22Rv1 (cell line): ENCODE data around the gene KHDRBS2.

ENCODE experiments used
- H3K27ac ChIP-seq: fragments of 450-650 bp; 2 replicates; pipeline ENCODE4 v1.5.1; 2017
- ZFX ChIP-seq: fragments of 450-650 bp; IDR thresholded peaks from 2 replicates; pipeline ENCODE4 v1.6.1; 2017; ENCODE audit warnings: antibody characterized with exemption, borderline replicate concordance
- TF ChIP-seq, protein P1 (sequence below): fragments of 450-650 bp; IDR thresholded peaks from 2 replicates; pipeline ENCODE4 v1.5.1; 2017; ENCODE audit warnings: mild to moderate bottlenecking

The KHDRBS2 gene

GRCh38 chr6:62090442-62091229, 195.4 kb downstream of the KHDRBS2 start:
- TF ChIP-seq, protein P1, sequence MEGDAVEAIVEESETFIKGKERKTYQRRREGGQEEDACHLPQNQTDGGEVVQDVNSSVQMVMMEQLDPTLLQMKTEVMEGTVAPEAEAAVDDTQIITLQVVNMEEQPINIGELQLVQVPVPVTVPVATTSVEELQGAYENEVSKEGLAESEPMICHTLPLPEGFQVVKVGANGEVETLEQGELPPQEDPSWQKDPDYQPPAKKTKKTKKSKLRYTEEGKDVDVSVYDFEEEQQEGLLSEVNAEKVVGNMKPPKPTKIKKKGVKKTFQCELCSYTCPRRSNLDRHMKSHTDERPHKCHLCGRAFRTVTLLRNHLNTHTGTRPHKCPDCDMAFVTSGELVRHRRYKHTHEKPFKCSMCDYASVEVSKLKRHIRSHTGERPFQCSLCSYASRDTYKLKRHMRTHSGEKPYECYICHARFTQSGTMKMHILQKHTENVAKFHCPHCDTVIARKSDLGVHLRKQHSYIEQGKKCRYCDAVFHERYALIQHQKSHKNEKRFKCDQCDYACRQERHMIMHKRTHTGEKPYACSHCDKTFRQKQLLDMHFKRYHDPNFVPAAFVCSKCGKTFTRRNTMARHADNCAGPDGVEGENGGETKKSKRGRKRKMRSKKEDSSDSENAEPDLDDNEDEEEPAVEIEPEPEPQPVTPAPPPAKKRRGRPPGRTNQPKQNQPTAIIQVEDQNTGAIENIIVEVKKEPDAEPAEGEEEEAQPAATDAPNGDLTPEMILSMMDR: no peak
- no peak for TF ChIP-seq ZFX
- no peak overlapping the region for H3K27ac ChIP-seq

DNA sequence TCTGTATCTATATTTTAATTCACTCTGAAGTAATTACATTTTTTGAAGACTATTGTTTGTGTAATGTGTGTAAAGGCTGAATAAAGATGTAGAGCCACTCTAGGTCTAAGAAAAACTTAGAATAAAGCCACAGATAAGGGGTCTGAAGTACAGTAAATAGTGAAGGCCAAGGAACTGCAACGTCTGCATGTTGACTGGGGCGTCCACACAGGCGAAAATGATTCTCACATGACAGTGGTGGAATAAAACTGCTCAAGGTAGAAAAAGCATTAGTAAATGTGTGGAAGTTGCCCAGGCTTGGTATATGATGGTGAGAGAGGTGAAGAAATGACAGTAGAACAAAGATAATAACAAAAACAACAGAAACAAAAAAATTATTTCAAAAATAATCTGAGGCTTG, 196.2 kb downstream of the KHDRBS2 start:
- no peak overlapping the region for H3K27ac ChIP-seq
- TF ChIP-seq, protein P1: no peak
- TF ChIP-seq ZFX: no peak

GRCh38 chr6:62086047-62086446, 200.0 kb downstream of the KHDRBS2 start:
- TF ChIP-seq ZFX: no peak
- TF ChIP-seq, protein P1: no peak
- no peak overlapping the region for H3K27ac ChIP-seq

- no peak overlapping the region for H3K27ac ChIP-seq
- TF ChIP-seq, protein P1: no peak
- no peak for TF ChIP-seq ZFX
Observed at GRCh38 chr6:62075869-62076268, 210.2 kb downstream of the KHDRBS2 start.

- TF ChIP-seq, protein P1: no peak
- no peak for TF ChIP-seq ZFX
- H3K27ac ChIP-seq: no peak overlapping the region
Observed at GRCh38 chr6:62059901-62060300, 226.1 kb downstream of the KHDRBS2 start.

DNA sequence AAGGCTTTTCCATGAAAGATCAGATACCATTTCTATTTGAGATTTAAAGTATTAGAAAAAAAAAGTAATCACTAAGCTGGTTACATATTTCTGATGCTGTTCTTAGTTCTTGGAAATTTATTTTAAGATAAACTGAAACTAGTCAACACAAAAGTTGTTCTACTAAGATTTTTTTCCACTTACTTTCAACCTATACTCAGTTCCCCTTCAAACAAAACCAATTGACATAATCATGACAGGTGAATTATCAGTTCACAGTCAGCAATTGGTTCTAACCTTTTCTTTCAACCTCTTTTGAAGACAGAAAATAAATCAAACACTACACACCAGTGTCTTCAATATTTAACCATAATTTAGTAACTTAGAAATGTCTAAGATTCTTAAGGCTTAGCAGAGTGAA, 228.7 kb downstream of the KHDRBS2 start:
- H3K27ac ChIP-seq: no peak overlapping the region
- no peak for TF ChIP-seq ZFX
- TF ChIP-seq, protein P1: no peak

DNA sequence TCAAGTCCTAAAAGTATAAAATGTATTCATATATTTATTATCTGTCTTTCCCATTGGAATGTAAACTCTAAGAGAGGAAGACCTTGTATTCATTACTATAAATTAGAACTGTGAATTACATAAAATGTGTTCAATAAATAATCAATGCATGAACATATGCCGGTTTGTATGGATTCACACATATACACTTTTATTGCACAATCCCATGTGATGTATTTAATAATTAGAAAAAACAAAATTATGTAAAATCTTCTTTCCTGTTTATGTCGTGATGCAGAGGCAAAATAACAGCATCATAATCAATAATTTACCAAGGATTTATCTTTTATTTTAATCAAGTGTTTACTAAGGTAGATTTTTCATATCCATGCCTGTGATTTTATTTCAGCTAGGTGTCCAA, 240.5 kb downstream of the KHDRBS2 start:
- no peak overlapping the region for H3K27ac ChIP-seq
- TF ChIP-seq ZFX: no peak
- TF ChIP-seq, protein P1: no peak
